ENCODE measurements around the gene UMPS.

The UMPS gene

GRCh38 chr3:124730129-124730940 is at the start of gene UMPS:
TSS of gene UMPS (plus strand) at chr3:124730452. CDS start at chr3:124730472, 20 bp downstream.
- no peak for TF ChIP-seq ZNF274 (IDR thresholded peaks at IDR 0.05; ENCODE audit: low read depth, low read length)
- H3K4me3 ChIP-seq (ENCODE audit: low read length): peak within 1 kb of the TSS; percentile 94

- no peak for TF ChIP-seq ZNF274 (IDR thresholded peaks at IDR 0.05; ENCODE audit: low read depth, low read length)
Measured at GRCh38 chr3:124680521-124680920, 49.7 kb upstream of the UMPS start.

GRCh38 chr3:124682263-124682662 is 48.0 kb upstream of the UMPS start:
- H3K4me3 ChIP-seq (ENCODE audit: low read length): no peak overlapping the region
- no peak for TF ChIP-seq ZNF274 (IDR thresholded peaks at IDR 0.05; ENCODE audit: low read depth, low read length)

More at GRCh38 chr3:124680521-124680920, 49.7 kb upstream of the UMPS start:
- H3K4me3 ChIP-seq (ENCODE audit: low read length): no peak overlapping the region

- H3K4me3 ChIP-seq (ENCODE audit: low read length): no peak overlapping the region
- TF ChIP-seq ZNF274 (IDR thresholded peaks at IDR 0.05; ENCODE audit: low read depth, low read length): no peak
Measured at GRCh38 chr3:124684459-124684858, 45.8 kb upstream of the UMPS start.

- no peak for TF ChIP-seq ZNF274 (IDR thresholded peaks at IDR 0.05; ENCODE audit: low read depth, low read length)
- H3K4me3 ChIP-seq (ENCODE audit: low read length): no peak overlapping the region
Measured at GRCh38 chr3:124685067-124685466, 45.2 kb upstream of the UMPS start.

- no peak overlapping the region for H3K4me3 ChIP-seq (ENCODE audit: low read length)
- TF ChIP-seq ZNF274 (IDR thresholded peaks at IDR 0.05; ENCODE audit: low read depth, low read length): no peak
Measured at GRCh38 chr3:124685481-124685880, 44.8 kb upstream of the UMPS start.

- TF ChIP-seq ZNF274 (IDR thresholded peaks at IDR 0.05; ENCODE audit: low read depth, low read length): no peak
- H3K4me3 ChIP-seq (ENCODE audit: low read length): no peak overlapping the region
Measured at GRCh38 chr3:124686028-124686670, 44.1 kb upstream of the UMPS start.

GRCh38 chr3:124688581-124689454 is 41.4 kb upstream of the UMPS start:
- H3K4me3 ChIP-seq (ENCODE audit: low read length): no peak overlapping the region
- no peak for TF ChIP-seq ZNF274 (IDR thresholded peaks at IDR 0.05; ENCODE audit: low read depth, low read length)

GRCh38 chr3:124691599-124691998 is 38.7 kb upstream of the UMPS start:
- no peak for TF ChIP-seq ZNF274 (IDR thresholded peaks at IDR 0.05; ENCODE audit: low read depth, low read length)
- no peak overlapping the region for H3K4me3 ChIP-seq (ENCODE audit: low read length)

- H3K4me3 ChIP-seq (ENCODE audit: low read length): no peak overlapping the region
- TF ChIP-seq ZNF274 (IDR thresholded peaks at IDR 0.05; ENCODE audit: low read depth, low read length): no peak
Measured at GRCh38 chr3:124694486-124694885, 35.8 kb upstream of the UMPS start.

GRCh38 chr3:124695369-124695768 is 34.9 kb upstream of the UMPS start:
- TF ChIP-seq ZNF274 (IDR thresholded peaks at IDR 0.05; ENCODE audit: low read depth, low read length): no peak
- no peak overlapping the region for H3K4me3 ChIP-seq (ENCODE audit: low read length)

GRCh38 chr3:124696006-124696405 is 34.2 kb upstream of the UMPS start:
- no peak for TF ChIP-seq ZNF274 (IDR thresholded peaks at IDR 0.05; ENCODE audit: low read depth, low read length)
- H3K4me3 ChIP-seq (ENCODE audit: low read length): no peak overlapping the region

GRCh38 chr3:124697302-124697701 is 33.0 kb upstream of the UMPS start:
- TF ChIP-seq ZNF274 (IDR thresholded peaks at IDR 0.05; ENCODE audit: low read depth, low read length): no peak
- H3K4me3 ChIP-seq (ENCODE audit: low read length): no peak overlapping the region

GRCh38 chr3:124698030-124698770 is 32.1 kb upstream of the UMPS start:
- no peak overlapping the region for H3K4me3 ChIP-seq (ENCODE audit: low read length)
- no peak for TF ChIP-seq ZNF274 (IDR thresholded peaks at IDR 0.05; ENCODE audit: low read depth, low read length)

Measured in GM08714 (cell line).